Peyer's patch (tissue), 4 donors: ENCODE measurements around the gene CDH23.

Source experiments
- CTCF ChIP-seq, 6 experiments: fragments of 450-650 bp in 4 of 6; fragments of 200-600 bp in 2 of 6; sonication (generic) in 1 of 6; IDR thresholded peaks; one replicate each; pipeline ENCODE4 v1.5.1; 2017 to 2019; ENCODE audit warnings: antibody characterized with exemption in 6 of 6, mild to moderate bottlenecking in 3 of 6, moderate library complexity in 1 of 6
- POLR2A ChIP-seq, 2 donors: fragments of 450-650 bp; IDR thresholded peaks; one replicate each; pipeline ENCODE4 v1.5.1; 2017; ENCODE audit warnings: antibody characterized with exemption in 2 of 2, mild to moderate bottlenecking in 2 of 2, moderate library complexity in 2 of 2

- TF ChIP-seq CTCF (IDR thresholded peaks at IDR 0.05), result no peak
- TF ChIP-seq POLR2A (IDR thresholded peaks at IDR 0.05), result no peak
Measured at GRCh38 chr10:71494476-71494875, 97.8 kb downstream of the CDH23 start.
